ENCODE measurements around the gene APEH.
A peak's percentile ranks its signal among the peaks of the same experiment; 100 is the strongest.
"Not testable (repeated sequence)": the region's sequence is repeated elsewhere in the genome, so short reads cannot be mapped to it uniquely, and the experiment has no call there.

APEH gene

DNA sequence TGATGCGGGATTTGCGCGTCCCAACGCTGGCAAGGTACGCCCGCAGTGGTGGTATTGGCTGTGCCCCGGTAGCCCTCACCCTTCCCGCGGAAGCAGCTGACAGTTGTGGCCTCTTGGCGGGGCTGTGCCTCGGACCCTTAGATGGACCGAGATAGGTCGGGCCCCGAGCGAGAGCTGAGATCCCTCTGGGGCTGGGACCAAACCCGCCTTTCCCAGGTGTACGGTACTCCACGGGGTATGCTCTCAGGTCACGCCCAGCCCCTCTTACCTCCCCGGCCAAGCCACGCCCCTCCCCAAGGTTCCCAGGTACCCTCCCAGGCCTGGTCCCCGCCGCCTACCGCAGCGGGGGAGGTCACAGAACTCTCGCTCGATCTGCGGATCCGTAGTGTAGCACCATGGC lies 12.2 kb downstream of the APEH start:
- H3K27ac Mint-ChIP-seq; H3K27me3 Mint-ChIP-seq (ENCODE audit: low read depth); H3K36me3 Mint-ChIP-seq (ENCODE audit: low read depth); H3K9me3 Mint-ChIP-seq: not testable (repeated sequence)
- peaks cover 17% of the 10 kb centered on the region for H3K4me1 Mint-ChIP-seq (ENCODE audit: low read depth)
- peak overlapping the region; percentile 17 for H3K4me3 Mint-ChIP-seq

DNA sequence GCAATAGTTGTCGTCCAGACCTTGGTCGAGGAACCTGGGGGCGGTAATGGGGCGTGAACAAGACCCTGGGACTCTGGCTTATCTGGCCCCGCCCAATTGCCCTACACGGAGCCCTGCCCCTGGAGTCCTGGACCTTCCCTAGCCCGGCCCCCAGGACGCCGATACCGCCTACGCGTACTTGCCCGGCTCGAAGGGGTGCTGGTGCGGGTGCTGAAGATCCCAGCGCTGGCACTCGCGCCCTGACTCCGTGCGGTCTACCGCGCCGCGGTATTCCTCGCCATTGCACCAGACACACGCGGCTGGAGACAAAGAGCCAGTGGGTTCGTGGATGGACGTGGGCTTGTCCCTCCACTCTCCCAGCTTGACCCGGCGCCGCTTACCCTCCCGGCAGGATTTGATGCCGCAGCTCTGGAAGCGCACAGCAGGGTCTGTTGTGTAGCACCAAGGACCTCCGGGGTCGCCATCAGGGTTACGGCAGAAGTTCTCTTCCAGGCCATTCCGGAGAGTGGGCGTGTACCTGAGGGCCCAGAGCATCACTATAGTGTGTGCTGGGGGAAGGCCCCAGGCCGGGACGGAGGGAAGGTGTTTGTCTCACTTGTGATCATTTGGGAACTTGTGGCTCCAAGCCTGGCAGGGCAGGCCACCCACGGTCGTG lies 12.7 kb downstream of the APEH start:
- H3K4me1 Mint-ChIP-seq (ENCODE audit: low read depth), result peaks cover 17% of the 10 kb centered on the region
- not testable (repeated sequence) for H3K36me3 Mint-ChIP-seq (ENCODE audit: low read depth); H3K4me3 Mint-ChIP-seq; H3K27ac Mint-ChIP-seq; H3K9me3 Mint-ChIP-seq; H3K27me3 Mint-ChIP-seq (ENCODE audit: low read depth)

DNA sequence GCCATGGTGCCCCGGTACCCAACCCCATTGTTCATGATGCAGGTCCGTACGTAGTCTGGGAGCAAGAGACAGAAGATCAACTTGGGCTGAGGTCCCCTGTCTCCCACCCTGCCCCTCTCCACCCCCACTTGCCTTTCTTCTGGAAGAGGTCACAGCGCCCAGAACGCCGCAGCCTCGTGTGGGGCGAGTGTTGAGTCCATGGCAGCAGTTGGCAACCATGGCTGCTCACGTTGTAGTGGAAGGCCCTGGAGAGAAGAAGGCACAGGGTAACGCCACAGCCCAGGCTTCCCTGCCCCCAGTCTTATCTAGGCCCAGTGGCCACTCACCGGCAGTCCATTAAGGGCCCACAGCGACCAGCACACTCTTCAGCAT lies 13.3 kb downstream of the APEH start:
- H3K36me3 Mint-ChIP-seq (ENCODE audit: low read depth); H3K27me3 Mint-ChIP-seq (ENCODE audit: low read depth); H3K4me3 Mint-ChIP-seq; H3K9me3 Mint-ChIP-seq; H3K27ac Mint-ChIP-seq: not testable (repeated sequence)
- H3K4me1 Mint-ChIP-seq (ENCODE audit: low read depth), result peaks cover 17% of the 10 kb centered on the region

DNA sequence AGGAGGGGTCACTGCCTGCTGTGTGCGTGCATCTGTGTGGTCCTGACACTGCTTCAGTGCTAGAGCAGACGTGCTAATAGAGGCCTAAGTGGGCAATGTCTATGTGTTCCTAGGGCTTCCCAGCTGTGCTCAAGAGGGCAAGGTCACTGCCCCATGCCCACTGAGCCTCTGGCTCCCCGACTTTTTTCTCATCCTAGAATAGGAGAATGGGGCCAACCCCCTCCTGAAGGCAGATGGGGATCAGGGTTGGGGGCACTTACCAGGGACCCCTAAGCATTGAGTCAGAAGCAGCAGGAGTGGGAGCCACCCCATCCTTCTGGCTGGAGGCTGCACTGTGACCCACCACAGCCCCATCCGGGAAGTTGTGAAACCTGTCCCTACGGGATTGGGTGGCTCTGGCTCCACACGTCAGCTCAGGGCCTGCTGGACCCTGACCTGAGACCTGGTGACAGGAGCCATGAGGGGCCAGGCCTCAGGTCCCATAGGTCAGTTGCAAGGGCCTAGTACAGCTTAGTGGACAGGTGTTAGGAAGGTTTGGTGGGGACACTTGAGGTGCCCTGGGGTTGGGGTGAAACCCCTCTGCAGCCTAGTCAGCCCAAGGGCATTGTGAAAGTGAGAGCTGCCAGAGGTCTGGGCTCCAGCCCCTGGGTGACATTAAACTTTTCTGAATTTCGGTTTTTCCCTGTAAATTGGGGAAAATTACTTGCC lies 14.3 kb downstream of the APEH start:
- H3K4me3 Mint-ChIP-seq, result peak overlapping the region; percentile 95
- not testable (repeated sequence) for H3K9me3 Mint-ChIP-seq; H3K36me3 Mint-ChIP-seq (ENCODE audit: low read depth); H3K27me3 Mint-ChIP-seq (ENCODE audit: low read depth)
- peaks cover 20% of the 10 kb centered on the region for H3K4me1 Mint-ChIP-seq (ENCODE audit: low read depth)
- H3K27ac Mint-ChIP-seq, result peak overlapping the region; percentile 82

DNA sequence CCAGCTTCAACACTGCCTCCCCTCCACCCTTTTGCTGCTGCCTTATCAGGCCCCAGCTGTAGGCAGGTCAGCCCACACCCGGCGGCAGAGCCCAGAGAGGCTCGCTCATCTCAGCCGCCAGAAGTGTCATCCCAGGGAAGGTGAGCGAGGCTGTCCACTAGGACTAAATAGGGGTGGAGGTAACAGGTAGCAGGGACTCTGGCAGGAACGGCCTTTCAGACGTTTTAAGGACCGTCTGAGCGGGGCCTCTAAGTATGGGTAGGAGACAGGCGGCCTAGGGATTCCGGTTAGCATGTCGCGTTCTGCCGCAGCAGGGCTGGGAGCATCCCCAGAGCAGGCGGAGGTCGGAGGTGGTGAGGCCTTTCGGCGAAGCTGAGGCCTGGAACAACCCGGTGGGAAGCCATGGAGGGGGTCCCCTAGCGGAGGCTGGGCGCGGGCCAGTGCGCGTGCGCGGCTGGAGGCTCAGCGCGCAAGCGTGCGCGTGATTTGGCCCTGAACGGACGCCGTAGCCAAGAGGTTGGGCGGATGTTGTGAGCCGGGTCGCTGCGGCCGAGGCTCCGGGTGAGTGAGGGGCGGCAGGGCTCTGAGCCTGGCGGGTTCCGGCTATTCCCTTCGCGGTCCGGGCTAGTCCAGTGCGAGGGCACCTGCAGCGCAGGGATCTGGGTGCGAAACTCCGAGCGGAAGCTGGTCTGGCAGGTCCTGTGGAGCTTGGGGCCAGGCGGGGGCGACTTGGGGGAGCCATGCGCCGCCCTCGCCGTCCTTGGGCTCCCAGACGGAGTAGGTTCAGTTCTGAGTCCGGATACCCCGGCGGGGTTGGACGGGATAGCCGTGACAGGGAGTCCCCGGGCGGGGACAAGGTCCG lies 15.1 kb downstream of the APEH start, which contains the start of the genes MST1 and RNF123:
Gene MST1 (minus strand): TSS at position 429 of the 862 bp plus-strand sequence. CDS start 783 bp downstream, outside the sequence.
Gene RNF123 (plus strand): TSS at position 512 of the 862 bp plus-strand sequence. CDS start 1,609 bp downstream, outside the sequence.
- Mint-ChIP-seq H3K4me3 (peak within 1 kb of the TSS; percentile 95), H3K9me3 (no peaks in the 10 kb centered on the region), H3K4me1 (ENCODE audit: low read depth) (peaks cover 20% of the 10 kb centered on the region), H3K27ac (peak within 1 kb of the TSS; percentile 82), H3K36me3 (ENCODE audit: low read depth) (peaks cover 2% of the 10 kb centered on the region), H3K27me3 (ENCODE audit: low read depth) (no peaks in the 10 kb centered on the region)

DNA sequence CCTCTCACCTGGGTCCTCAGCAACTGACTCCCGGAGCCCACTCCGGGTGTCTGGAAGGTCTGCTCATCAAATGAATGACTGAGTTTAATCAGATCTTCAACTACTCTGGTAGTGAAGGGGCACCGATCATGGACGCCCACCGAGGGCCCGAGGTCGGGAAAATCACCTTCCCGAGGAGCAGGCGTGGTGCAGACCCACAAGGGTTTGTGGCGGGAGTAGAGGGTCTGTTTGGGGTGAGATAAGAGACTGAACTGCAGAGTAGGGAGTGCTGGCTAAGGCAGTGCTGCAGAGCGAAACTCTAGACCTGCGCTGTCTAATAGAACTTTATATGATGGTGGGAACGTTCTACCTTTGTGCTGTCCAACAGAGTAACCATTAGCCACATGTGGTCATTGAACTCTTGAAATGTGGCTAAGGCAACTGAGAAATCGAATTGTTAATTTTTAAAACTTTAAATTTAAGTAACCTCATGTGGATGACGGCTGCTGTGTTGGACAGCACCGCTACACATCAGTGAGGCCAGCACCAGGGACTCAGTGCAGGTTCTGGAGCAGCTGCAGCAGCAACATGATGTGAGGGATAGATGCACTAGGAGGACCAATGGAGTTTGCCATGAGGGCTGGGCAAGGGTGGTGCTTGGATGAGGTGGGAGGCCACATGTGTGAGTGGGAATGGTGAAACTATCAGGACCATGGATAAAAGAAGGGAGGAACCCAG lies 15.9 kb downstream of the APEH start:
- Mint-ChIP-seq H3K4me1 (ENCODE audit: low read depth) (peaks cover 20% of the 10 kb centered on the region), H3K27ac (peak overlapping the region; percentile 82)
- H3K9me3 Mint-ChIP-seq, result not testable (repeated sequence)

DNA sequence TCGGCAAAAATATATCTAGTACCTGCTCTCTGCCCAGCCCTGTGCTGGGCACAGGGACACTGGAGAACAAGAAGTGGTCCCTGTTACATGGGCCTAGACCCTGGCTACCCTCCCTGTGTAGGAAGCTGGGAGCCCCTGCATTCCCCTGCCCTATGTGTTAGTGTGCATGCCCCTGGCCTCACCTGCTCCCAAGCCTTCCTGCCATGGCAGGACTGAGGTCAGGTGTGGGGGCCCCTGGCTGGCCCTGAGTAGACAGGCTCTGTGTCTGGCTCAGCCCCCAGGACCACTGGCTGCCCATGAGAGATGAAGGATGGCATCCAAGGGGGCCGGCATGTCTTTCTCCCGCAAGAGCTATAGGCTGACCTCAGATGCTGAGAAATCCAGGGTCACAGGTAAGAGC lies 16.7 kb downstream of the APEH start:
- H3K9me3 Mint-ChIP-seq, result not testable (repeated sequence)
- H3K4me1 Mint-ChIP-seq (ENCODE audit: low read depth), result peaks cover 20% of the 10 kb centered on the region

More for the DNA sequence above, 15.9 kb downstream of the APEH start:
- not testable (repeated sequence) for H3K36me3 Mint-ChIP-seq (ENCODE audit: low read depth); H3K27me3 Mint-ChIP-seq (ENCODE audit: low read depth)
- H3K4me3 Mint-ChIP-seq, result peak overlapping the region; percentile 95

DNA sequence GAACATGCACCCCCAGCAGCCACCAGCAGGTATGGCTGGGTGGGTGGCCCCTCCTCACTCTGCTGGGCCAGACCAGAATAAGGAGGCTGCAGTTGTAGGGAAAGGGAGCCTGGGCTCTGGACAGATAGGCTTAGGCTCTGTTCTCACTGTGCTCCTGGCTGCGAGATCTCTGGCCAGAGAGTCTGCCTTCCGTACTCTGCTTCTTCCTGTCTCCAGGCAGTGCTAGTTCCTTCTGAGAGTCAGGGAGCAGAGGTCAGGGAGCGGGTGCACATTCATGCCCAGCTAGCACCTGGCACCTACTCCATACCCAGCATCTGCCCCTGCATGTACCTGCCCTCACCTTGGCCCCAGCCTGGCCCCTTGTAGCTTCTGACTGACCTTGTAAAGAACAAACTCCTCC lies 17.3 kb downstream of the APEH start:
- H3K9me3 Mint-ChIP-seq; H3K27ac Mint-ChIP-seq; H3K27me3 Mint-ChIP-seq (ENCODE audit: low read depth); H3K36me3 Mint-ChIP-seq (ENCODE audit: low read depth); H3K4me3 Mint-ChIP-seq: not testable (repeated sequence)
- H3K4me1 Mint-ChIP-seq (ENCODE audit: low read depth), result peaks cover 20% of the 10 kb centered on the region

More for the DNA sequence above, 16.7 kb downstream of the APEH start:
- H3K27me3 Mint-ChIP-seq (ENCODE audit: low read depth); H3K27ac Mint-ChIP-seq; H3K36me3 Mint-ChIP-seq (ENCODE audit: low read depth): not testable (repeated sequence)
- H3K4me3 Mint-ChIP-seq, result peak overlapping the region; percentile 95

DNA sequence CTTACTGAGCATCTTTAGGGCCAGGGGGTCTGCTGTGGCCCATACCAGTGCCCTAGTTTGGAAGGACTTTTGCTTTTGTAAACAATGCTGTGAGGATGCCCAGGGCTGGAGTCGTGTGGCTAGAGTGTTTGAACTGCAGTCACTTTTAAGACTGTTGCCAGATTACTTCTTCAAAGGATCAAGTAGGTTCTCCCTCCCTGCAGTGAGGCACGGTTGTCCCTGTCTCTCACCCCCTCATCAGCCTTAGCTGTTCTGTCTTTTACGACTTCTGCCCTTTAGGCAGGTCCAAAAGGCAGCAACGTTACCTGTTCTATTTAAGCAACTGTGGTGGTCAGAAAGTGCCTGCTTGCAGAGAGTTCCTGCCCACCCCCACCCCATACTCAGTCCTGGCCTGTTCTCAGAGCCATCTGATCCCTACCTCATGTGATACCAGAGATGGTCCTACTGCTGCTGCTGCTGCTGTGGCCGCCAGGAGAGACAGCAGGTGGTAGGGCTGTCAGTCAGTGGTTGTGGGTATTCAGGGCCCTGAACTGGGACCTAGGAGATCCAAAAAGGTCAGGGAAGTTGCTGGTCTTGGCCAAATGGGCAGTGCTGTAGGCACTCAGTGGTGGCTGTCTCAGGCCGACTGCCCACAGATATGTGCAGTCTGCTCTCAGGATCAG lies 20.4 kb downstream of the APEH start:
- H3K27ac Mint-ChIP-seq, result not testable (repeated sequence)

DNA sequence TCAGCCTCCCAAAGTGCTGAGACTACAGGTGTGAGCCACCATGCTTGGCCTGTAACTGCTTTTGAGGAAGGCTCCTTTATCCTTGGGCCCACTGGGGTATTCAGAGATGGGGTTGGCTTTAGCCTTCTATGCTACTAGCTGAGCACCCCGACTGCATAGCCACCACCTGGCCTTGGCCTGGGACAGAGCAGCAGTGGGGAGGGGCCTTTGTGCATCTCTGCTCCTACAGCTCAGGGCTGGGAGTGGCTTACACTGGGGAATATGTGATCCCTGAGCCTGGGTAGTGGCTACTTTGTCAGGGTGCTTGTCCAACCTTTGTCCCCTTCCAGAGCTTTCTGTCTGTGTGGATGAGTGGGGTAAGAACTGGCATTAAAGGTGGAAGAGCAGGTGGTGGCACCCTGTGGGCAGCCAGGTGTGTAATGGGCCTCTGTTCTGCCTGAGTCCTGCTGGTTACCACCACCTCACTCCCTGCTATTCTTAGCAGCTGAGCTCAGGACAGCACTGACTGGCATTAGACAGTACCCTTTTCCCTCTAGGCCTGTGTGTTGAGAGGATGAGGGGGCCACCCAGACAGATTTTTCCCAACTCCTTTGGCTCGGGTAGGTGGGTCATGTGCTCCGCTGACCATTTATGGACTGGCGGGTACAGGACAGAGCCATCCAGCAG lies 21.3 kb downstream of the APEH start:
- H3K4me3 Mint-ChIP-seq, H3K9me3 Mint-ChIP-seq: not testable (repeated sequence)

More for the DNA sequence above, 20.4 kb downstream of the APEH start:
- H3K36me3 Mint-ChIP-seq (ENCODE audit: low read depth); H3K9me3 Mint-ChIP-seq; H3K27me3 Mint-ChIP-seq (ENCODE audit: low read depth); H3K4me3 Mint-ChIP-seq: not testable (repeated sequence)
- peaks cover 16% of the 10 kb centered on the region for H3K4me1 Mint-ChIP-seq (ENCODE audit: low read depth)

DNA sequence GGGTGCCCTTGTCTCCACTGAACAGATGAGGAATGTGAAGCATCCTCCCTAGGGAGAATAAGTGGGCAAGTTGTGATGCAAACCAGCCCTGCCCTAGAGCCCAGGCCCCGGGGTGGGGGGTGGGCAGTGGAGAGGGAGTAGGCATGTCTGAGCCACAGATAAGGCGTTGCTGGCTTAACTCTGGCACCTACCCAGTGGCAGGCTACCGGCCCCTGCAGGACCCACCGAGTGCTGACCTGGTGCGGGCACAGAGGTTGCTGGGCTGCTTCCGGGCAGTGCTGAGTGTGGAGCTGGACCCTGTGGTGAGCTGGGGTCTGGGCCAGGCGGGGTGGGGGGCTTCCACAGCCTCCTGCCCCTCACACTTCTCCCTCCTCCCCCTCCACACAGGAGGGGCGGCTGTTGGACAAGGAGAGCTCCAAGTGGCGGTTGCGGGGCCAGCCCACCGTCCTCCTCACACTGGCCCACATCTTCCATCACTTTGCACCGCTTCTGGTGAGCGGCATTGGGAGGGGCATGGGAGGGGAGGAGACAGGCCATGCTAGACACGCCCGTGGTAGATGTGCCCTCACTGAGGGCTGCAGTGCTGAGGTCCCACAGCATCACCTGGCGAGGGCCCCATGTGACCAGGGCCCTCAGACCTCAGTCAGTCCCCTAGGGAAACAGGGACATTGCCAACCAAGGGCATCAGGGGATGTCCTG lies 25.3 kb downstream of the APEH start:
- Mint-ChIP-seq H3K36me3 (ENCODE audit: low read depth) (no peaks in the 10 kb centered on the region), H3K9me3 (no peaks in the 10 kb centered on the region), H3K4me1 (ENCODE audit: low read depth) (no peaks in the 10 kb centered on the region), H3K27me3 (ENCODE audit: low read depth) (no peaks in the 10 kb centered on the region), H3K4me3 (no peak overlapping the region), H3K27ac (no peak overlapping the region)

More for the DNA sequence above, 21.3 kb downstream of the APEH start:
- H3K27me3 Mint-ChIP-seq (ENCODE audit: low read depth); H3K36me3 Mint-ChIP-seq (ENCODE audit: low read depth); H3K27ac Mint-ChIP-seq; H3K4me1 Mint-ChIP-seq (ENCODE audit: low read depth): not testable (repeated sequence)

DNA sequence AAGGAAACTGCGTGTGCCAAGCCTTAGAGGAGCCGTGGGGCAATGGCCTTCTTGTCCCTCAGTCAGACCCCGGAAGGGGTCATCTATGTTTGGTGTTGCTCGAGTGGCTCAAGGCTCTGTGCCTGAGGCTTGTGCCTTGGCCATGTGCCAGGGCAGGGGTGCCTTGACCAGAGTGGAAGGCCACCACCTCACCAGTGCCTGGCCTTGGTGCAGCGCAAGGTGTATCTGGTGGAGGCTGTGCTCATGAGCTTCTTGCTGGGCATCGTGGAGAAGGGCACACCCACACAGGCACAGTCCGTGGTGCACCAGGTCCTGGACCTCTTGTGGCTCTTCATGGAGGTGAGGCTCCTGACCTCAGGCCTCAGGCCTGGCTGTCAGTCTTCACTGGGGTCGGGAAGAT lies 25.9 kb downstream of the APEH start:
- no peaks in the 10 kb centered on the region for H3K9me3 Mint-ChIP-seq
- no peaks in the 10 kb centered on the region for H3K27me3 Mint-ChIP-seq (ENCODE audit: low read depth)
- no peaks in the 10 kb centered on the region for H3K4me1 Mint-ChIP-seq (ENCODE audit: low read depth)
- no peaks in the 10 kb centered on the region for H3K36me3 Mint-ChIP-seq (ENCODE audit: low read depth)
- no peak overlapping the region for H3K27ac Mint-ChIP-seq
- no peak overlapping the region for H3K4me3 Mint-ChIP-seq

DNA sequence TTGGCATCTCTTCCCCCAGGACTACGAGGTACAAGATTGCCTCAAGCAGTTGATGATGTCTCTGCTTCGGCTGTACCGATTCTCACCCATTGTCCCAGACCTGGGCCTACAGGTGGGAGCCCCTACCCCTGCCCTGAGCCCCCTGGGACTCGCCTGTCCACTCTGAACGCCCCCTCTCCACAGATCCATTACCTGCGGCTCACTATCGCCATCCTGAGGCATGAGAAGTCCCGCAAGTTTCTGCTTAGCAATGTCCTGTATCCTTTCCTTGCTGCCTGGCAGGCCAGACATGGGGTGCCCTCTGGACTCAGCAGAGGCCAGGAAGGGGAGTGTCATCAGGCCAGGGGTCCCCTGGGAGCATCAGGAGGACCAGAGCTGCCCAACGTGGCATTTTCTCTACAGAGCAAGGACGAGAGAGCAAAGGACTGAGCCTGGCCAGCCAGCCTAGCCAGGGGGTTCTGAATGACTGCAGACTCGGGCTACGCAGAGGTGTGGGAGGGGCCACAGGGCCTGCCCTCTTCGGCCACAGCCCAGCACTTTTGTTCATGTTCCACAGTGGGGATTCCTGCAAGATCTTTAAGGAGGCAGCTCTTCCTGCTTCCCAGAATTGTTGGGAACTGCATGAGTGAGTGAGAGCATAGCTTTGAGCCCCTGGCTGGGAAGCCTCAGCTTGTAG lies 26.4 kb downstream of the APEH start:
- no peak overlapping the region for H3K4me3 Mint-ChIP-seq
- H3K9me3 Mint-ChIP-seq, result no peaks in the 10 kb centered on the region
- no peaks in the 10 kb centered on the region for H3K4me1 Mint-ChIP-seq (ENCODE audit: low read depth)
- H3K27me3 Mint-ChIP-seq (ENCODE audit: low read depth), result no peaks in the 10 kb centered on the region
- no peaks in the 10 kb centered on the region for H3K36me3 Mint-ChIP-seq (ENCODE audit: low read depth)
- H3K27ac Mint-ChIP-seq, result no peak overlapping the region
